Activated T-cell treated with anti-CD3 and anti-CD28 coated beads, Interleukin-2, amount 50 U/mL, for 4 hours (primary cell): ENCODE measurements around the gene NADSYN1. TPM values are rescaled to one million over a fixed set of nuclear protein-coding genes. Genes with fewer than 3 reads are reported as not detected.

Experiments used
- ATAC-seq, 2 donors: fragments of 200-7000 bp; cut with Tn5 transposase; one replicate each; pipeline ENCODE4 v1.10.0; 2021
- DNase-seq: peaks from one replicate; pipeline ENCODE4 v3.0.0-alpha.2; 2020
- H3K27me3 Mint-ChIP-seq: one replicate; pipeline ENCODE4 v1.8.0; 2021; ENCODE audit warnings: low read depth, mixed read lengths
- H3K36me3 Mint-ChIP-seq: one replicate; pipeline ENCODE4 v1.8.0; 2022; ENCODE audit warnings: mixed read lengths; ENCODE audit not compliant: insufficient read depth
- H3K4me1 Mint-ChIP-seq: one replicate; pipeline ENCODE4 v1.8.0; 2021; ENCODE audit warnings: low read depth, mixed read lengths
- H3K4me3 Mint-ChIP-seq: one replicate; pipeline ENCODE4 v1.8.0; 2021; ENCODE audit warnings: mild to moderate bottlenecking, moderate library complexity, mixed read lengths
- H3K9me3 Mint-ChIP-seq: one replicate; pipeline ENCODE4 v1.8.0; 2021; ENCODE audit warnings: mixed read lengths
- total RNA-seq, 3 donors: library from RNA; stranded (reverse); gene quantifications; one replicate each; pipeline ENCODE4 v1.2.1, GENCODE V29; 2021

The NADSYN1 gene
- total RNA-seq, 3 donors from 2014 or later, result 29.4 to 43.1 (median 30.6) TPM

DNA sequence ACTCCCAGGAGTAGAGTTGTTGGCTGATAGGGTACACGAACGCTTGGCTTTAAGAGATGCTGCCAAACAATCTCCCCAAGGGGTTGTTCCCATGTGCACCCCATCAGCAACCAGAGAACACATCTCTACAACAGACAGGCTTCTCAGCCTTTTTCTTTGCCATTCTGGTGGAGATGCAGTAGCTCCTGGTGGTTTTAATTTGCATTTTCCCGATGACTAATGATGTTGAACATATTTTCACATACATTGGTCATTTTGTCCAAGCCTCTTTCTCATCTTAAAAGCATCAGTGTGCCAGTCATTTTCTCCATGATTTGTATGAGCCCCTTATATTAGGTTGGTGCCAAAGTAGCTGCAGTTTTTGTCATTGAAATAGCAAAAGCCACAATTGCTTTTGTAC is 26.6 kb upstream of the NADSYN1 start:
- H3K27me3 Mint-ChIP-seq, result peaks cover 2% of the 10 kb centered on the region
- H3K36me3 Mint-ChIP-seq, result no peaks in the 10 kb centered on the region
- ATAC-seq (no peak), DNase-seq (no peak)
- no peaks in the 10 kb centered on the region for H3K9me3 Mint-ChIP-seq
- no peak overlapping the region for H3K4me3 Mint-ChIP-seq
- no peaks in the 10 kb centered on the region for H3K4me1 Mint-ChIP-seq

DNA sequence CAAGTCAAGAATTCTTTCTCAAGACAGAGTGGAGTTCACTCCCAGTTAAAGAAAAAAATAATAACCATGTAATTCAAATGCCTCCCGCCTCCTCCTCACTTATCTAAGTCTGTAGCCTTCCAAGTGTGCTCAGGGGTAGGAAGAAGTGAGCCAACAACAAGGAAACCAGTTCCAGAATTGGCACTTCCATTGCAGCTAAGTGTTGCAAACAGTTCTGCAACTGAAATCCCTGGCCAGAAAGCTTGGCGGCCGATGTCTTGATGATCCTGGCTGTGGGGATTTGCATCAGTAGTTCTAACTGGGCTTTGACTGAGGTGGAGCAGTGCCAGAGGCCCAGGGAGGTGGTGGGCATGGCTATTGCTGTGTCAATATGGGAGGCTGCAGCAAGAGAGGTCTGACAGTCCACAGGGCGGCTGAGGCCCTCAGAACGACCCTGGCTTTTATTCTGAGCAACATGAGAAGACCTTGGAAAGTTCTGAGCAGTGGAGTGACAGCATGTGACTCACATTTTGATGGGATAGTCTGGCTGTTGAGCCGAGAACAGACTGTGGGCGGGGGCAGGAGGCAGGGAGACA is 24.1 kb upstream of the NADSYN1 start:
- no peak for DNase-seq
- no peaks in the 10 kb centered on the region for H3K27me3 Mint-ChIP-seq

DNA sequence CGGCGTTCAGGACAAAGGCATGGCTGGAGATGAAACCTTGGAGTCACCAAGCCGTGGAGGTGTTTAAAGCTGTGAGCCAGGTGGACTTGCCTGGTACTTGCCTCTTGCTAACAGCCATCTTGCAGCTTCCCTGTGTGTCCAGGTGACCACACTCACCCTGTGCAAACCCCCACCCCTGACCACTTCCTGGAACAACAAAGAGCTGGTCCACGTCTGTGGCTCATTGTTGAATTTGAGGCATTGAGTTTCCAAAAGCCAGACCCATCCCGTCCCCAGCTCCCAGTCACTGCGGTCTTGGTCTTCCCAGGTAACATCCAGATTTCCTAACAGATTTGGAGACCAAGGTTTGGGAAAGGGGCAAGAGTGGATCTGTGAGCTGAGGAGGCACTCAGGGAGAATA is 23.3 kb upstream of the NADSYN1 start:
- DNase-seq (no peak), ATAC-seq (no peak)
- Mint-ChIP-seq H3K27me3 (no peaks in the 10 kb centered on the region), H3K4me1 (no peaks in the 10 kb centered on the region), H3K9me3 (no peaks in the 10 kb centered on the region), H3K36me3 (no peaks in the 10 kb centered on the region), H3K4me3 (no peak overlapping the region)

More for the DNA sequence above, 24.1 kb upstream of the NADSYN1 start:
- no peak overlapping the region for H3K4me3 Mint-ChIP-seq
- ATAC-seq, result no peak
- H3K4me1 Mint-ChIP-seq, result no peaks in the 10 kb centered on the region
- H3K36me3 Mint-ChIP-seq, result no peaks in the 10 kb centered on the region
- H3K9me3 Mint-ChIP-seq, result no peaks in the 10 kb centered on the region

DNA sequence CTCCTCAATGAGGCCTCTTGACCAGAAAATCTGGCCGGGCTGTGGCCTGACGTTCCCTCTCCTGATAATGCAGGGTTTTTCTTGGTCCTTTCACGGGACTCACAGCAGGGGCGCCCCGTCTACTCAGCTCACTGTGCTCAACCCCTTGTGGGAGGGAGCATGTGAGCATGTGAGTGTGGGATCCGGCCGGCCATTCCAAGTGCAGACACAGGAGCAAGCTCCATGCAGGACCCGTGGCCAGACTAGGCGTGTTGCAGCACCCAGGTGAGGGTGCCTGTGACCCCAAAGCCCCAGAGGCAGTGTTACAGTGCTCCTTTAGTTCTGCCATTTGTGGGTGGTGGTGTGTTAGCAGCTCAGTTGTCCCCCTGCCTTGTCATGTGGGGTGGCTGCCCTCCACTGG is 22.8 kb upstream of the NADSYN1 start:
- no peaks in the 10 kb centered on the region for H3K27me3 Mint-ChIP-seq
- no peaks in the 10 kb centered on the region for H3K4me1 Mint-ChIP-seq
- H3K9me3 Mint-ChIP-seq, result no peaks in the 10 kb centered on the region
- H3K36me3 Mint-ChIP-seq, result peaks cover 5% of the 10 kb centered on the region
- DNase-seq (no peak), ATAC-seq (no peak)
- no peak overlapping the region for H3K4me3 Mint-ChIP-seq

DNA sequence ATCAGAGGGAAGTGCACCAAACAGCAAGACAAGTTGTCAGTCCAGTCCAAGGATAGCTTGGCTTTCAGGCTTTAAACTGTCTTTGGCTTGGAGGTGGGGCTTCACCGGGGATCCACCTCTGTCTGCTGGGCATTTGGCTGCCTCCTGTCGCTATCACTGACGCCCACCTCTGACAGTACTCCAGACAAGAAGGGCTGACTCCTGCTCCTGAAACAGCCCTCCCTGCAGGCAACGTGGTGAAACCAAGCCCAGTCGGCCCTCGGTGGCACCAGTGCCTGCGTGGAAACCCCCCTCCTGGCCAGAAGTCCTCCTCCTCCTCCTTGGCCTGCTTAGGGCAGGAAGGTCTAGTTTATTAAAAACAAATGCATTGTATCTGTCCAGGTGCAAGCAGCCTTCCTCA is 21.7 kb upstream of the NADSYN1 start:
- Mint-ChIP-seq H3K4me3 (no peak overlapping the region), H3K27me3 (no peaks in the 10 kb centered on the region), H3K36me3 (peaks cover 9% of the 10 kb centered on the region), H3K4me1 (no peaks in the 10 kb centered on the region), H3K9me3 (no peaks in the 10 kb centered on the region)
- DNase-seq, result no peak
- ATAC-seq, result no peak

DNA sequence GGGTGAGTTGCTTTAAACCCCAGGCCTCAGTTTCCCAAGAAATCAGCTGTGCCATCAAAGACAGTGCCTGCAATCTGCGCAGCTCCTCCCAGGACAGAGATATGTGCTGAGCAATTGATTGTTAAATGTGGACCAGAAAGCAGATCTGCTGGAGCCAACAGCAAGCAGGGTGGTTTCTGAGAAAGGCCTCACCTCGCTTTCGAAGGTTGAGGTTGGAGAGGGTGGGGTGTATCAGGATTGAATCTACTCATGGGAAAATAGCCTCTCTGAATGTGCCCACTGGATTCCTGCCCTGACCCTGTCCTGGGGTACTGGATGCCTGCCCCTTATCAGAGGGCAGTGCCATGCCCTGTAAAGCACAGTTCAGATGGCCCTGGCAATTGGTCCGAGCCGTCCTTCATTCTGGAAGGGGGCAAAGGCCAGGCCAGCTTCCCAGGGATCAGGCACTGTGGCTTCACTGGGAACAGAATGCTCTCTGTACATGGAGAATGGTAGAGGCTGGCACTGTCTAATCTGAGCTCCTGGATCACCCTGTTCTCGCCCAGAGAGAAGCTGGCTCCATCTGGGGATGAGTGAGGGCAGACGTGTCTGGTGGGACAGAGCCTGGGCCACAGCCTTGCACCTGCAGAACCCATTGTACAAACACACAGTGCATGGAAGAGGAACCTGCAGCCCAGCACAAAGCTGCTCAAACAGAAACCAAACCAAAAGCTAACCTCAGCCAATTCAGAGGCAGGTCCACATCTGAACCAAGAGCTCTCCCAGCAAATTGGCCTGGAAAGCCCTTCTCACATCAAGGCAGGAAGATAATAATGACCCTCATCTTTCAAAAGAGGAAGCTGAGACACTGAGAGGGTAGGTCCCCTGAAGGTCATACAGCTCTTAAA is 20.0 kb upstream of the NADSYN1 start:
- DNase-seq, result no peak
- H3K27me3 Mint-ChIP-seq, result no peaks in the 10 kb centered on the region
- no peaks in the 10 kb centered on the region for H3K9me3 Mint-ChIP-seq
- H3K36me3 Mint-ChIP-seq, result peaks cover 11% of the 10 kb centered on the region
- no peak overlapping the region for H3K4me3 Mint-ChIP-seq
- ATAC-seq, result no peak
- no peaks in the 10 kb centered on the region for H3K4me1 Mint-ChIP-seq

DNA sequence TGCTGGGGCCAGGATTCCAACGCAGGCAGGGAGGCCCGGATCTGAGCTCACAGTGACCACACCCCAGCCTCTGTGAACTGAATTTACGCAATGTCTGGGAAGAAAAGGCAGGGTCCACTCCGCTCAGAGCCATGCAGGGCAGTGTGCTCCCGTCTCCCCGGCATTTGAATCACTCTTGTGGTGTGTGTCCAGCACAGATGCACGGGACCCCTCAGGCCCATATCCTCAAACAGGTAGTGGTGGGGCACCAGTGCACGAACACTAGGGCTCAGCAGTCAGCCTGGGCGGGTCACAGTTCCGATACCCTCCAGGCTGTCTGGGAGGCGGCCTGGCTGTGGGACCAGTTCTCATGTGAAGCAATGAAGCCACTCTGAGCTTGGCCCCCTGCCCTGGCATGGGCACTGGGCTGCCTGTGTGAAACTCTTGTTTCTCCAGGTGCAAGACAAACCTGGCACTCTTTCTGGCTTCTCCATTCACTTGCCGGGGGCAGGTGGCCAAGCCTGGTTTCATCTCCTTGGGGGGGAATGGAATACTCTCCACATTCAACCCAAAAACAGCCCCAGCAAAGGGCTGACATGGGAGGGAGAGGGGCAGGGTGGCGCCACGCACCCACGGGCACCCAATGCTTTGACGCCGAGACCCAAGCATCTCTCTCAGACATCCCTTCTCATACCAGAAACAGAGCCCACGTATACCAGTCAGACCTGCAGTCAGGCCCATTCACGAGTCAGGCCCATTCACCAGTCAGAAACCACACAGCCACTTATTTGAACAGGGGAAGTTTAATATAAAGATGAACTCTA is 19.2 kb upstream of the NADSYN1 start:
- no peak for DNase-seq
- H3K27me3 Mint-ChIP-seq, result no peaks in the 10 kb centered on the region
- H3K4me1 Mint-ChIP-seq, result no peaks in the 10 kb centered on the region

DNA sequence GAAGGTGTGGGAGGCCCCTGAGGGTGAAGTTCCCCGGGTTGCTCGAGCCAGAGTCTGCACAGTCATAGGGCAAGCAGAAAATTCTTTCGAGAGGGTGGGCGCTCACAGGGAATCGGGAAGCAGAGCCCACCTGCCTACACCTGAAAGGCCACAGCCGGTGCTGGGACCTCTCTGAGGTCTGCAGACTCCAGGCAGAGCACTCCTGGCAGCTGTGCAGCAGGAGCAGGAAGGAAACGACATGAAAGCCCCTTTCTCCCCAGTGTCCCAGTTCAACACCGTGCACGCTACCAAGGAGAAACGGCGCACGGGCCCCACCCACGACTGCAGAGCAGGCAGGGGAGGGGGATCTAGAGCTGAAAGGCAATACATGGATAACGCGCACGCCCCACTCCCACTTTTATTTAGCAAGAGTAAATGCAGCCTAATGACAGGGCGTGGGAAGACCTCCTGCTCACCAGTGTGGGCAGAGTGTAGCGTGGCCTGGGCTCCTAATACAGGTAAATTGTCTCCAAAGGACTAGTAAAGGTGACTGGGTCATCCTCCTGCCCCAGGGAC is 18.4 kb upstream of the NADSYN1 start:
- Mint-ChIP-seq H3K27me3 (no peaks in the 10 kb centered on the region), H3K4me3 (no peak overlapping the region), H3K4me1 (no peaks in the 10 kb centered on the region), H3K9me3 (no peaks in the 10 kb centered on the region), H3K36me3 (peaks cover 22% of the 10 kb centered on the region)
- DNase-seq (no peak), ATAC-seq (no peak)

More for the DNA sequence above, 19.2 kb upstream of the NADSYN1 start:
- Mint-ChIP-seq H3K36me3 (peaks cover 17% of the 10 kb centered on the region), H3K4me3 (no peak overlapping the region), H3K9me3 (no peaks in the 10 kb centered on the region)
- ATAC-seq, result no peak

DNA sequence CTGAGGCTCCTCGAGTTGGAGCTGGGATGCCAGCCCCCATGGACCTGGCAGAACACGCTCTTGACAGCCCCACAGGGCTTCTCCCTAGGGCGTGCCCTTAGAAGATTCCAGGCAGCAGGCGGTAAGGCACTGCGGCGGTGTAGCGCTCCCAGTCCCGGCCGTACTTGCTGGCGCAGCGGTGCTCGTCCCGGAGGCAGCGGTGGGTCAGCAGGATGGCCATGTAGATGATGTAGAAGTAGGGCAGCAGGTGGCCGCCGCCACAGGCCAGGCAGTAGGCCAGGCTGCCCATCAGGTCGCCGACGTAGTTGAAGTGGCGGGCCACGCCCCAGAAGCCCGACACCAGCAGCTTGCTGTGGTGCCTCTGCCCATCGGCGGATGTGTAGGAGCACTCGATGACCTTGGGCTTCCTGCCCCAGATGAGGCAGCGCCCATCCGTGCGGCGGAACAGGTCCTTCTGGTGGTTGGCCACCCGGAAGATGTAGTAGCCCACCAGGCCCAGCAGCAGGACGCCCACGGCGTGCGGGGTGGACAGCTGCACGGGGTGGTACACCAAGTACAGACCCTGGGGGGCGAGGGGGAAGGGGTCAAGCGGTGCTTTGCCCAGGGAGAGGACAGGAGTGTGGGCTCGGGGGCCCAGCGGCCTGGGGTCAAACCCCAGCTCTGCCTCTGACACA is 17.6 kb upstream of the NADSYN1 start:
- no peak for ATAC-seq
- H3K9me3 Mint-ChIP-seq, result no peaks in the 10 kb centered on the region
- H3K4me1 Mint-ChIP-seq, result no peaks in the 10 kb centered on the region
- no peak overlapping the region for H3K4me3 Mint-ChIP-seq
- peaks cover 28% of the 10 kb centered on the region for H3K36me3 Mint-ChIP-seq
- H3K27me3 Mint-ChIP-seq, result no peaks in the 10 kb centered on the region
- DNase-seq, result no peak

DNA sequence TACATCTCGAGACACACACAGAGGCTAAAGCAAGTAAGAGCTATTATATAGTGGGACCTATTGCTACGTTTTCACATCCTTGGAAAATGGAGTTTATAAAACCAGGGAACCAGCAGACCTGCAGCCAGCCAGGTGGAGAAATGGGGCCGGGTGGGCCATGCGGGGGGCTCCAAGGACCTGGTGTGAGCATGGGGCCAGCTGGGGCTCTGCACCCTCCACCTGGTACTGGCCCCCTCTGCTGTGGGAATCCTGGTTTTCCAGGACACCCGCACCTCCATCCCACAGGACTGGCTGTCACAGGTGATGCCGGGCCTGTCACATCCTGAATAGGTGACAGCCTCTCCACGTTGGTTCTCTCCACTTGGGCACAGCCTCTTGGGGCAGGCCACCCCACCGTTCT is 16.1 kb upstream of the NADSYN1 start:
- H3K36me3 Mint-ChIP-seq, result peaks cover 31% of the 10 kb centered on the region
- DNase-seq (no peak), ATAC-seq (no peak)
- H3K4me3 Mint-ChIP-seq, result no peak overlapping the region
- no peaks in the 10 kb centered on the region for H3K4me1 Mint-ChIP-seq
- H3K27me3 Mint-ChIP-seq, result no peaks in the 10 kb centered on the region
- no peaks in the 10 kb centered on the region for H3K9me3 Mint-ChIP-seq

DNA sequence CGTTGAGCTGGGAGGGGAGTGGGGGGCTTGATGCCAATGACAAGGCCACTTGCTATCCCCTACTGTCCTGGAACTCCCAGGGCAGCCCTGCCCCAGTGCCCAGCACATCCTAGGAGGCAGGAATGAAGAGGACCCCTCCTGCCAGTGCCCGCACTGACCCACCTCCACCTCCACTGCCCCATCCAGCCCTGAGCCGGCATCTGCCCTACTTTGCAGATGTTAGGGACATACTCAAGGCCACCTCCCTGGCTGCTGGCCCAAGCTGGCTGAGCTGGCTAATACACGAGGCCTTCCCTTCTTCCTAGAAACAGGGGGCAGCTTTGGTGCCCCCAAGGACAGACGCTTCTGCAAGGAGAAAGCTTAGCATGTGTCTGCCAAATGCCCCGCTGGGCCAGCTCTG is 15.6 kb upstream of the NADSYN1 start:
- Mint-ChIP-seq H3K9me3 (no peaks in the 10 kb centered on the region), H3K36me3 (peaks cover 35% of the 10 kb centered on the region), H3K4me1 (no peaks in the 10 kb centered on the region), H3K4me3 (no peak overlapping the region), H3K27me3 (no peaks in the 10 kb centered on the region)
- ATAC-seq (no peak), DNase-seq (no peak)

DNA sequence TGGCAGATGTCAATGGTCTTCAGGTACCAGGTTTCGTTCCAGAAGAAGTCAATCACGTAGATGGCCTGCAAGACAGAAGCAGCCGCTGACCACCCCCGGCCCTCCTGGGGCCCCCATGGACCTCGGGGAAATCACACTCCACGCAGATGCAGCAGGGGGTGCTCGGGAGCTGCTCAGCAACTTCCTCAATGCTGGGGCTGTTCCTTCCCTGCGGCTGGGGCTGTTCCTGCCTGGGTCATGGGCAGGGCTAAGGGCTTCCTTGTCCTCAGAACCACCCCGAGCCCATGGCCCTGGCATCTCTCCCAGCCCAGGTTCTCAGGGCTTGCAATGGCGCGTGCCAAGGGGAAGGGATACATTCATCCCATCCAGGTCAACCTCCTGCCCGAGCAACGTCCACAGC is 15.1 kb upstream of the NADSYN1 start:
- no peak for ATAC-seq

DNA sequence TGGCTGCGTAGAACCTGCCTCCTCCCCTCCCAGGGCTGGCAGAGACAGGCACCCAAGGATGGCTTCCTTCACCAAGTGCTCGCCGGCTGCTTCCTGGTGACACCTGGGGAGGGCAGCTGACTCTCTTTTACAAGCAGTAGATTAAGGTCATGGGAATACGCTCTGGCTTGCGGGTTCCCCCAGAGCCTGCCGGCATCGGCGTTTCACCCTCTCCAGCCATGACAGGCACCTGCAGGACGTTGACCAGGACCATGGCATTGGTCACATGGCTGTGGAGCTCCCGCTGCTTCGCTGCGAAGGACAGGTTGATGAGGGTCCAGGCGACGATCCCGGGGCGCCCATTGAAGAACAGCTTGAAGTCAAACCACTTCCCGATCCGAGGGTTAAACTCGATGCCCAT is 14.4 kb upstream of the NADSYN1 start:
- Mint-ChIP-seq H3K9me3 (no peaks in the 10 kb centered on the region), H3K27me3 (no peaks in the 10 kb centered on the region), H3K4me3 (no peak overlapping the region), H3K4me1 (no peaks in the 10 kb centered on the region), H3K36me3 (peaks cover 44% of the 10 kb centered on the region)
- no peak for ATAC-seq
- no peak for DNase-seq

More for the DNA sequence above, 15.1 kb upstream of the NADSYN1 start:
- Mint-ChIP-seq H3K9me3 (no peaks in the 10 kb centered on the region), H3K36me3 (peaks cover 38% of the 10 kb centered on the region), H3K4me3 (no peak overlapping the region), H3K27me3 (no peaks in the 10 kb centered on the region), H3K4me1 (no peaks in the 10 kb centered on the region)
- DNase-seq, result no peak
